Kidney epithelial cell (primary cell): ENCODE measurements around the gene PIK3IP1. TPM values are rescaled to one million over a fixed set of nuclear protein-coding genes. Genes with fewer than 3 reads are reported as not detected.

Experiments used
- DNase-seq: peaks from one replicate; pipeline ENCODE4 v3.0.0-alpha.2; 2010; ENCODE audit warnings: low read depth
- H3K27me3 ChIP-seq: 2 replicates; pipeline ENCODE4 v1.6.0; 2011; ENCODE audit warnings: low read length; ENCODE audit not compliant: control insufficient read depth, insufficient read depth
- H3K36me3 ChIP-seq: 2 replicates; pipeline ENCODE4 v1.5.1; 2011; ENCODE audit warnings: low read length; ENCODE audit not compliant: control insufficient read depth, insufficient read depth
- H3K4me3 ChIP-seq: 2 replicates; pipeline ENCODE4 v1.5.1; 2011; ENCODE audit warnings: low read depth, mild to moderate bottlenecking, control low read depth, low read length
- total RNA-seq: library from RNA; depleted of rRNA; stranded (reverse); fragments of >200 nt; gene quantifications from 2 replicates; pipeline ENCODE4 v1.2.3, GENCODE V29; 2015
- TF ChIP-seq, protein P1 (sequence below): IDR thresholded peaks from 2 replicates; pipeline ENCODE4 v1.5.1; 2011; ENCODE audit warnings: mild to moderate bottlenecking, moderate library complexity, low read length, control low read depth, inconsistent platforms; ENCODE audit not compliant: insufficient read depth, poor library complexity, severe bottlenecking

PIK3IP1 gene
- total RNA-seq, 1 donor from 2014 or later = 14.0 TPM

- Histone ChIP-seq H3K27me3 (no peaks in the 10 kb centered on the region), H3K4me3 (no peak overlapping the region), H3K36me3 (peaks cover 3% of the 10 kb centered on the region)
- TF ChIP-seq, protein P1, sequence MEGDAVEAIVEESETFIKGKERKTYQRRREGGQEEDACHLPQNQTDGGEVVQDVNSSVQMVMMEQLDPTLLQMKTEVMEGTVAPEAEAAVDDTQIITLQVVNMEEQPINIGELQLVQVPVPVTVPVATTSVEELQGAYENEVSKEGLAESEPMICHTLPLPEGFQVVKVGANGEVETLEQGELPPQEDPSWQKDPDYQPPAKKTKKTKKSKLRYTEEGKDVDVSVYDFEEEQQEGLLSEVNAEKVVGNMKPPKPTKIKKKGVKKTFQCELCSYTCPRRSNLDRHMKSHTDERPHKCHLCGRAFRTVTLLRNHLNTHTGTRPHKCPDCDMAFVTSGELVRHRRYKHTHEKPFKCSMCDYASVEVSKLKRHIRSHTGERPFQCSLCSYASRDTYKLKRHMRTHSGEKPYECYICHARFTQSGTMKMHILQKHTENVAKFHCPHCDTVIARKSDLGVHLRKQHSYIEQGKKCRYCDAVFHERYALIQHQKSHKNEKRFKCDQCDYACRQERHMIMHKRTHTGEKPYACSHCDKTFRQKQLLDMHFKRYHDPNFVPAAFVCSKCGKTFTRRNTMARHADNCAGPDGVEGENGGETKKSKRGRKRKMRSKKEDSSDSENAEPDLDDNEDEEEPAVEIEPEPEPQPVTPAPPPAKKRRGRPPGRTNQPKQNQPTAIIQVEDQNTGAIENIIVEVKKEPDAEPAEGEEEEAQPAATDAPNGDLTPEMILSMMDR = no peak
- no peak for DNase-seq
Observed at GRCh38 chr22:31278626-31279326, 13.5 kb downstream of the PIK3IP1 start.

DNA sequence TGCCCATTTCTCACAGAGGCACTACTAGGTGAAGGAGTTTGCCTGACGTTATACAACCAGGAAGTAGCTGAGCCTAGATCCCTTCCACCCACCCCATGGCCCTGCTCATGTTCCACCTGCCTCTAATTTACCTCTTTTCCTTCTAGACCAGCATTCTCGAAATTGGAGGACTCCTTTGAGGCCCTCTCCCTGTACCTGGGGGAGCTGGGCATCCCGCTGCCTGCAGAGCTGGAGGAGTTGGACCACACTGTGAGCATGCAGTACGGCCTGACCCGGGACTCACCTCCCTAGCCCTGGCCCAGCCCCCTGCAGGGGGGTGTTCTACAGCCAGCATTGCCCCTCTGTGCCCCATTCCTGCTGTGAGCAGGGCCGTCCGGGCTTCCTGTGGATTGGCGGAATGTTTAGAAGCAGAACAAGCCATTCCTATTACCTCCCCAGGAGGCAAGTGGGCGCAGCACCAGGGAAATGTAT lies 14.1 kb downstream of the PIK3IP1 start:
- H3K4me3 ChIP-seq = no peak overlapping the region
- no peaks in the 10 kb centered on the region for H3K27me3 ChIP-seq
- DNase-seq = no peak
- TF ChIP-seq, protein P1 = no peak
- H3K36me3 ChIP-seq = peaks cover 3% of the 10 kb centered on the region

GRCh38 chr22:31277741-31278140 lies 14.5 kb downstream of the PIK3IP1 start:
- no peak for DNase-seq
- TF ChIP-seq, protein P1 = no peak
- Histone ChIP-seq H3K4me3 (no peak overlapping the region), H3K27me3 (no peaks in the 10 kb centered on the region), H3K36me3 (peaks cover 3% of the 10 kb centered on the region)

GRCh38 chr22:31276426-31277167 lies 15.7 kb downstream of the PIK3IP1 start:
- H3K27me3 ChIP-seq = no peaks in the 10 kb centered on the region
- DNase-seq = no peak
- peaks cover 3% of the 10 kb centered on the region for H3K36me3 ChIP-seq
- H3K4me3 ChIP-seq = no peak overlapping the region
- TF ChIP-seq, protein P1 = no peak

DNA sequence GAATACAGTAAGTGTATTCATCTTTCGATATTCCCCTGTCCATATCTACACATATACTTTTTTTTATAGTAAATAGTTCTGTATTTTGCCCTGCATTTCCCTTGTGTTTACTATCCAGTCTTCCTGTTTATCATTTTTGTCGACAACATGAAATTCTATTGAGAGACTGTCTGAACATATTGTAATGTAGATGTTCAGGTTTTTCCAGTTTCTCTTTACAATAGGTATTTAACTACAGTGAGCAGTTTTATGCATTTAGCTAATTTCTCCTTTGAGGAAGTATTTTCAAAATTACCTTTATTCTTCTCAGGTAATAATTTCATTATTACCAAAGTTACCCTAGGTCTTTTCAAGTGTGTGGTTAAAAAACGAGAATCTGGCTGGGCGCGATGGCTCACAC lies 16.7 kb downstream of the PIK3IP1 start:
- no peak for DNase-seq
- H3K4me3 ChIP-seq = no peak overlapping the region
- H3K36me3 ChIP-seq = peaks cover 3% of the 10 kb centered on the region
- no peaks in the 10 kb centered on the region for H3K27me3 ChIP-seq
- TF ChIP-seq, protein P1 = no peak

DNA sequence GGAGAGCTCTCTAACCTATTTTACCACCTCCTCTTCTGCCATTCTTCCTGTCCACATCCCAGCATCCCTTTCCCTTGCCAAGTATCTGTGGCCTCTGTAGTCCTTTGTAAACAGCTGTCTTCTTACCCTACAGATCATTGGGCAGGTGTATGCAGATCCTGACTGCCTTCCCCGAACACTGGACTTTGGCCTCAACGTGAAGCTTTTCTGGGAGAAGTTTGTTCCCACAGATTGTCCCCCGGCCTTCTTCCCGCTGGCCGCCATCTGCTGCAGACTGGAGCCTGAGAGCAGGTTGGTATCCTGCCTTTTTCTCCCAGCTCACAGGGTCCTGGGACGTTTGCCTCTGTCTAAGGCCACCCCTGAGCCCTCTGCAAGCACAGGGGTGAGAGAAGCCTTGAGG lies 17.3 kb downstream of the PIK3IP1 start:
- H3K4me3 ChIP-seq = no peak overlapping the region
- no peaks in the 10 kb centered on the region for H3K27me3 ChIP-seq
- peaks cover 3% of the 10 kb centered on the region for H3K36me3 ChIP-seq

More for the DNA sequence above, 17.3 kb downstream of the PIK3IP1 start:
- no peak for DNase-seq
- TF ChIP-seq, protein P1 = no peak
